ENCODE results near the gene CD109. TPM values are rescaled to one million over a fixed set of nuclear protein-coding genes. Genes with fewer than 3 reads are reported as not detected.

Gene CD109
- total and polyA plus RNA-seq, 2 of the 4 experiments (the other 2 are of a cell fraction), result 3.6 to 5.0 TPM

DNA sequence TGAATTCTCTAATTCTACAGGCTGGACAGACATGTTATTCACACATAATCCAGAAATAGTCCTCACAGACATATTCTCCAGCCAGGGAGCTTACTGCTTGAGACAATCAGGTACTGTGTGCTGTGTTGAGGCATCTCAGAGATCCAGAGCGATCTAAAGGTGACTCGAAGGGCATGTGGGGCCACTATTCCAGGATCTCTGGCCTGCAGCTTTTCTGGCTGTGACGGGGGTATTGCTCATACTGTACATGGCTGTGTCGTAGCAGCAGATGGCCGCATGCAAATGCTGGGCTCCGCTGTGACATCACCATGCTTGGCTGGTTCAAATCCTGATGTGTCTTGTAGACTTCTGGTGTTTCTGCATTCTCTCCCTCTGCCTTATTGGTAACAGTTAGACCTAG is 37.8 kb downstream of the CD109 start:
- Histone ChIP-seq H3K79me1 (ENCODE audit: low read depth in 1 of 2, low read length in 2 of 2) (peaks cover 0 to 4% of the 10 kb centered on the region in 2 experiments; a peak in 1 of 4 replicates), H2AK5ac (ENCODE audit: low read depth, low read length) (no peak overlapping the region), H3K4me1 (ENCODE audit: control insufficient read depth, insufficient read depth, low read length) (no peaks in the 10 kb centered on the region), H3K27me3 (ENCODE audit: control insufficient read depth, insufficient read depth, low read length) (no peaks in the 10 kb centered on the region), H3K4me3 (ENCODE audit: insufficient read depth, low read depth, low read length) (no peak overlapping the region), H3K9me3 (ENCODE audit: control insufficient read depth, insufficient read depth, low read length) (no peaks in the 10 kb centered on the region), H4K5ac (ENCODE audit: low read depth, low read length) (no peak overlapping the region), H3K14ac (replicated peaks; ENCODE audit: low read depth, low read length) (no peak overlapping the region), H3K9me1 (ENCODE audit: insufficient read depth, low read length) (no peaks in the 10 kb centered on the region), H2BK120ac (ENCODE audit: low read depth, low read length) (no peak overlapping the region), H3K56ac (ENCODE audit: extremely low read depth, insufficient read depth, low read length) (no peak overlapping the region), H2AK9ac (replicated peaks; ENCODE audit: low read depth, low read length, poor library complexity) (no peak overlapping the region), H3K9ac (ENCODE audit: low read depth, low read length) (no peak overlapping the region), H2BK20ac (ENCODE audit: low read depth, low read length) (no peak overlapping the region), H3K4me2 (ENCODE audit: low read depth, low read length) (no peak overlapping the region), H2BK5ac (ENCODE audit: low read depth, low read length, poor library complexity, severe bottlenecking) (no peak overlapping the region), H3K4ac (ENCODE audit: low read depth, low read length) (no peak overlapping the region), H3K23ac (ENCODE audit: low read depth, low read length) (no peak overlapping the region), H2AFZ (replicated peaks; ENCODE audit: low read length, poor library complexity) (no peak overlapping the region), H3K18ac (ENCODE audit: low read depth, low read length) (no peak overlapping the region), H2BK15ac (ENCODE audit: low read depth, low read length) (no peak overlapping the region), H4K91ac (ENCODE audit: insufficient read depth, low read depth, low read length) (no peak overlapping the region), H3K27ac (ENCODE audit: insufficient read depth, low read length) (no peak overlapping the region), H4K8ac (ENCODE audit: low read depth in 2 of 2, low read length in 2 of 2) (no peak overlapping the region), H4K20me1 (ENCODE audit: insufficient read depth, low read length) (no peaks in the 10 kb centered on the region), H3K36me3 (ENCODE audit: control insufficient read depth, insufficient read depth, low read length) (no peaks in the 10 kb centered on the region; the same call in 1 of the 2 replicates)
- dilution Hi-C loops (cut with HindIII; ENCODE audit: low sequenced_read_pairs, unreplicated experiment), result no loop called here
- WGBS, 2 experiments (ENCODE audit: extremely low coverage in 2 of 2, insufficient read length in 1 of 2), result 86% methylated on average over 4 of the region's 6 CpGs; no CpG with 5 or more reads in 1 of the 2 experiments
- ChIA-PET POLR2A (ENCODE audit: unreplicated experiment) (interaction anchor here (0.6 kb wide), 1 partner anchor 85 kb away, joined by 3 read pairs; no protein-coding TSS in a partner anchor), CTCF (interaction anchor here (0.5 to 2.3 kb wide), 12 partner anchors 14 to 1480 kb away, joined by 3 to 32 read pairs (median 3); no protein-coding TSS in a partner anchor)
- no TSS peak for BruUV-seq (replicated peaks)
- intact Hi-C loops (cut with micrococcal nuclease), result loop anchor here (1.0 kb wide), 1 partner anchor 58 kb away; no protein-coding TSS in a partner anchor
- TF ChIP-seq RCOR1 (IDR thresholded peaks at IDR 0.05; ENCODE audit: insufficient replicate concordance, low read length), result no peak
- no peak for TF ChIP-seq RFX5 (IDR thresholded peaks at IDR 0.05; ENCODE audit: low read depth, low read length)
- TF ChIP-seq FOS (IDR thresholded peaks at IDR 0.05; ENCODE audit: low read depth, low read length), result no peak
- no peak for TF ChIP-seq MXI1 (IDR thresholded peaks at IDR 0.05; ENCODE audit: borderline replicate concordance, low read depth, low read length)
- no peak for TF ChIP-seq CEBPB (IDR thresholded peaks at IDR 0.05; ENCODE audit: low read depth, low read length)
- TF ChIP-seq BHLHE40 (IDR thresholded peaks at IDR 0.05; ENCODE audit: low read depth, low read length), result no peak
- no peak for TF ChIP-seq MAZ (IDR thresholded peaks at IDR 0.05; ENCODE audit: borderline replicate concordance, low read depth, low read length)
- no peak for TF ChIP-seq MAFK (IDR thresholded peaks at IDR 0.05; ENCODE audit: low read depth, low read length)
- TF ChIP-seq SMC3 (IDR thresholded peaks at IDR 0.05; ENCODE audit: low read depth, low read length), result no peak
- DNase-seq (peak; percentile 31), ATAC-seq (ENCODE audit: low read depth) (no peak)
- in situ Hi-C loops (cut with MboI; ENCODE audit: low sequenced_read_pairs), result loop anchor here (5.0 kb wide), 2 partner anchors 56 to 1479 kb away; no protein-coding TSS in a partner anchor

All from IMR-90 (cell line).